Raji (cell line): ENCODE data around the gene TRIM49.
"Not testable (repeated sequence)": the region's sequence is repeated elsewhere in the genome, so short reads cannot be mapped to it uniquely, and the experiment has no call there.

ENCODE experiments used
- POLR2A ChIP-seq: IDR thresholded peaks from 2 replicates; pipeline ENCODE4 v1.6.1; 2011; ENCODE audit warnings: low read depth, low read length, control low read depth; ENCODE audit not compliant: insufficient read depth

TRIM49 gene, protein sequence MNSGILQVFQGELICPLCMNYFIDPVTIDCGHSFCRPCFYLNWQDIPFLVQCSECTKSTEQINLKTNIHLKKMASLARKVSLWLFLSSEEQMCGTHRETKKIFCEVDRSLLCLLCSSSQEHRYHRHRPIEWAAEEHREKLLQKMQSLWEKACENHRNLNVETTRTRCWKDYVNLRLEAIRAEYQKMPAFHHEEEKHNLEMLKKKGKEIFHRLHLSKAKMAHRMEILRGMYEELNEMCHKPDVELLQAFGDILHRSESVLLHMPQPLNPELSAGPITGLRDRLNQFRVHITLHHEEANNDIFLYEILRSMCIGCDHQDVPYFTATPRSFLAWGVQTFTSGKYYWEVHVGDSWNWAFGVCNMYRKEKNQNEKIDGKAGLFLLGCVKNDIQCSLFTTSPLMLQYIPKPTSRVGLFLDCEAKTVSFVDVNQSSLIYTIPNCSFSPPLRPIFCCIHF

DNA sequence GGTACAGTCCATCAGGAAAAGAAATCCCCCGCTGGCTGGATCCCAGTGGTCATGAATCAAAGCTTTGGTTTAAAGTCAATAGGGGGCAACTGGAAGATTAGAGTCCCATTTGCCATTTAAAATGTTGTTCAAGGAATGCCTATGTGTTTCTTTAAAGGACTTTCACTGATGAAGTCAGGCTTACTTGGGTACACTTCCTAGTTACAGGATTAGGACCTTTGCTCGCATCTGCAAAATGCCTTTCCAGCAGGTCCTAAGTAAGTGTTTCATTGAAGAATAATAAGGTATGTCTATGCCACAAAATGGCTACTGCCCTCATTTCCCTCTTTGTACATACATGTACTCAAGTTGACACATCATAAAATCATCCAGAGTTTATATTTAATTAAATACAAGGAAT is at the start of gene TRIM49:
Gene TRIM49, minus strand, starts transcription at position 101 of the 400 bp plus-strand sequence. CDS start 4,106 bp downstream, outside the sequence.
- not testable (repeated sequence) for TF ChIP-seq POLR2A
